HG03066 (cell line): ENCODE measurements around the gene ANO1.
"Not testable (repeated sequence)": the region's sequence is repeated elsewhere in the genome, so short reads cannot be mapped to it uniquely, and the experiment has no call there.

Experiments used
- ATAC-seq: cut with Tn5 transposase; IDR thresholded peaks from one replicate; pipeline ENCODE4 v1.9.1; 2021; ENCODE audit warnings: low read depth; ENCODE audit not compliant: unreplicated experiment

The ANO1 gene

GRCh38 chr11:70078095-70078780 is at the start of gene ANO1:
TSS of gene ANO1 (plus strand) at chr11:70078317. CDS start at chr11:70078607, 290 bp downstream.
- ATAC-seq: no peak

GRCh38 chr11:70029115-70029860 is 48.8 kb upstream of the ANO1 start:
- ATAC-seq: no peak

GRCh38 chr11:70029861-70030380 is 48.2 kb upstream of the ANO1 start:
- no peak for ATAC-seq

GRCh38 chr11:70030412-70030811 is 47.7 kb upstream of the ANO1 start:
- no peak for ATAC-seq

- no peak for ATAC-seq
These were observed 46.3 kb upstream of the ANO1 start for GRCh38 chr11:70031631-70032469.

- ATAC-seq: no peak
These were observed 45.7 kb upstream of the ANO1 start for GRCh38 chr11:70032470-70032795.

- ATAC-seq: no peak
These were observed 45.0 kb upstream of the ANO1 start for GRCh38 chr11:70032943-70033710.

GRCh38 chr11:70033711-70034070 is 44.4 kb upstream of the ANO1 start:
- ATAC-seq: no peak

GRCh38 chr11:70034740-70035365 is 43.3 kb upstream of the ANO1 start:
- no peak for ATAC-seq

- ATAC-seq: not testable (repeated sequence)
These were observed 42.5 kb upstream of the ANO1 start for GRCh38 chr11:70035665-70036064.

- ATAC-seq: no peak
These were observed 40.9 kb upstream of the ANO1 start for GRCh38 chr11:70036971-70037882.

- ATAC-seq: no peak
These were observed 39.9 kb upstream of the ANO1 start for GRCh38 chr11:70038034-70038834.

GRCh38 chr11:70040452-70040851 is 37.7 kb upstream of the ANO1 start:
- ATAC-seq: no peak

GRCh38 chr11:70040869-70041501 is 37.1 kb upstream of the ANO1 start:
- no peak for ATAC-seq

- no peak for ATAC-seq
These were observed 34.6 kb upstream of the ANO1 start for GRCh38 chr11:70043482-70043881.

- ATAC-seq: no peak
These were observed 32.0 kb upstream of the ANO1 start for GRCh38 chr11:70046089-70046488.

GRCh38 chr11:70048279-70049024 is 29.7 kb upstream of the ANO1 start:
- no peak for ATAC-seq
